Adrenal gland (tissue), 12 donors: ENCODE measurements around the gene CENPE. TPM values are rescaled to one million over a fixed set of nuclear protein-coding genes. Genes with fewer than 3 reads are reported as not detected.
"Not testable (repeated sequence)": the region's sequence is repeated elsewhere in the genome, so short reads cannot be mapped to it uniquely, and the experiment has no call there.

Experiments used
- DNase-seq, 7 donors: peaks; one replicate each; pipeline ENCODE4 v3.0.0-alpha.2; 2019 to 2020
- H3K27ac ChIP-seq, 5 donors: fragments of 200-600 bp; sonication (generic) in 4 of 5; 1 replicate in 3 of 5; 2 replicates in 2 of 5; pipeline versions ENCODE4 v1.5.1 to v1.8.0; 2016 to 2020; ENCODE audit warnings: mild to moderate bottlenecking in 1 of 5
- H3K27me3 ChIP-seq: fragments of 200-600 bp; 2 replicates; pipeline ENCODE4 v1.8.0; 2021
- H3K36me3 ChIP-seq, 2 donors: fragments of 200-600 bp; replicated peaks in 1 of 2; 1 replicate in 1 of 2; 2 replicates in 1 of 2; pipeline versions ENCODE4 v1.5.1 to v1.8.0; 2018 to 2022
- H3K4me1 ChIP-seq, 2 donors: fragments of 200-600 bp; replicated peaks in 1 of 2; 1 replicate in 1 of 2; 2 replicates in 1 of 2; pipeline versions ENCODE4 v1.5.1 to v1.8.0; 2018 to 2021
- H3K4me3 ChIP-seq, 4 donors: fragments of 200-600 bp; sonication (generic) in 3 of 4; one replicate each; pipeline ENCODE4 v1.5.1; 2016 to 2018
- H3K9me3 ChIP-seq, 3 donors: fragments of 200-600 bp; sonication (generic) in 1 of 3; replicated peaks in 1 of 3; 1 replicate in 2 of 3; 2 replicates in 1 of 3; pipeline versions ENCODE4 v1.5.1 to v1.8.0; 2016 to 2021
- POLR2A ChIP-seq, 2 donors: fragments of 450-650 bp; IDR thresholded peaks; one replicate each; pipeline ENCODE4 v1.6.1; 2017; ENCODE audit warnings: antibody characterized with exemption in 2 of 2, mild to moderate bottlenecking in 2 of 2, moderate library complexity in 1 of 2
- WGBS, 4 donors: extraction: QIAGEN DNeasy Blood & Tissue Kit in 2 of 4; methylation state at CpG; one replicate each; pipeline versions ENCODE4 v1.1.5 to v1.1.7; 2013 to 2017; 5-methylcytosine and 5-hydroxymethylcytosine counted together
- intact Hi-C, 2 donors: fragments of 100-400 bp; cut with DNase I; formaldehyde crosslinking; loops; one replicate each; pipeline versions ENCODE4 v1.14.1 to v1.15.0; 2022 to 2023
- polyA plus RNA-seq, 3 donors: library from polyadenylated mRNA; stranded (reverse); fragments of 200-250 nt in 2 of 3; fragments of 350-450 nt in 1 of 3; fragmentation: Illumina TruSeq in 1 of 3; extraction: RNeasy Lipid Tissue Mini Kit (QIAGEN cat#74804) in 1 of 3; gene quantifications; one replicate each; pipeline ENCODE4 v1.2.3, GENCODE V29; 2013 to 2014
- total RNA-seq, 9 donors: library from RNA; depleted of rRNA in 4 of 9; stranded (reverse); fragments of >200 nt in 4 of 9; fragments of 120-200 nt in 1 of 9; fragmentation: NEBNext Ultra II Directional in 1 of 9; extraction: Animal tissue kit (Norgen Biotek cat#: 25700) in 1 of 9; gene quantifications; one replicate each; pipeline versions ENCODE4 v1.1.0 to v1.2.4, GENCODE V29; 2013 to 2023
- TF ChIP-seq, protein P1 (sequence below), 6 experiments: fragments of 450-650 bp in 4 of 6; fragments of 200-600 bp in 2 of 6; sonication (generic) in 1 of 6; IDR thresholded peaks; 1 replicate in 5 of 6; 2 replicates in 1 of 6; pipeline versions ENCODE4 v1.5.1 to v1.8.0; 2016 to 2021; ENCODE audit warnings: antibody characterized with exemption in 6 of 6, mild to moderate bottlenecking in 2 of 6, moderate library complexity in 1 of 6
- donor health status: healthy with polysubstance abuse.
- donor health status: Bipolar disorder and iron deficiency.
- donor health status: DM: yes; HTN: yes; CAD: no.
- donor health status: DM: no; HTN: no; CAD: no.
- donor health status: DM: no; HTN: no; CAD: no.
- donor health status: DM: yes; HTN: yes; CAD: no.

The CENPE gene
- total and polyA plus RNA-seq, 12 donors = 0.17 to 5.7 (median 0.87) TPM

DNA sequence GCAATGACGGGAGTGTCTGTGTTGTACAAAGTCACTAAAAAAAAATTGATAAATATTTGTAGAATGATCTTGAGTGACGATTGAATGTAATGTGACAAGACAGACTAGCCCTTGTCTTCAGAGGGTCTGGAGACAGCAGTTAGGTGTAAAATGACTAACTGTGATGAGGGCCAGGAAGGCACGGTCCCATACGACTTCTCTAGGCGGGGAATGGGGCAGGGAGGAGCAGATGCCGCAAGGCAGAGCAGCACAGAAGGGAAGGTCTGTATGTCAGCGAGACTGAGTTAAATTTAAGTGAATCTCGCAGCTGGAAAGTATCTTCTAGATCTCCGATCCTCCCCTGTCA, 405 bp downstream of the CENPE start:
- Histone ChIP-seq H3K9me3 (no peaks in the 10 kb centered on the region), H3K4me3 (peak overlapping the region; percentile 39 to 61 (median 49)), H3K36me3 (no peaks in the 10 kb centered on the region), H3K27me3 (no peaks in the 10 kb centered on the region), H3K4me1 (peaks cover 5 to 8% of the 10 kb centered on the region in 2 donors), H3K27ac (peak overlapping the region in 1 of 5 donors; percentile 22)
- intact Hi-C loops = no loop called here
- no peak for DNase-seq
- WGBS, 4 donors = 0 to 3% (median 0%) methylated on average over 9 of the region's 9 CpGs
- no peak for TF ChIP-seq POLR2A (IDR thresholded peaks at IDR 0.05)
- TF ChIP-seq, protein P1, sequence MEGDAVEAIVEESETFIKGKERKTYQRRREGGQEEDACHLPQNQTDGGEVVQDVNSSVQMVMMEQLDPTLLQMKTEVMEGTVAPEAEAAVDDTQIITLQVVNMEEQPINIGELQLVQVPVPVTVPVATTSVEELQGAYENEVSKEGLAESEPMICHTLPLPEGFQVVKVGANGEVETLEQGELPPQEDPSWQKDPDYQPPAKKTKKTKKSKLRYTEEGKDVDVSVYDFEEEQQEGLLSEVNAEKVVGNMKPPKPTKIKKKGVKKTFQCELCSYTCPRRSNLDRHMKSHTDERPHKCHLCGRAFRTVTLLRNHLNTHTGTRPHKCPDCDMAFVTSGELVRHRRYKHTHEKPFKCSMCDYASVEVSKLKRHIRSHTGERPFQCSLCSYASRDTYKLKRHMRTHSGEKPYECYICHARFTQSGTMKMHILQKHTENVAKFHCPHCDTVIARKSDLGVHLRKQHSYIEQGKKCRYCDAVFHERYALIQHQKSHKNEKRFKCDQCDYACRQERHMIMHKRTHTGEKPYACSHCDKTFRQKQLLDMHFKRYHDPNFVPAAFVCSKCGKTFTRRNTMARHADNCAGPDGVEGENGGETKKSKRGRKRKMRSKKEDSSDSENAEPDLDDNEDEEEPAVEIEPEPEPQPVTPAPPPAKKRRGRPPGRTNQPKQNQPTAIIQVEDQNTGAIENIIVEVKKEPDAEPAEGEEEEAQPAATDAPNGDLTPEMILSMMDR (IDR thresholded peaks at IDR 0.05) = no peak

DNA sequence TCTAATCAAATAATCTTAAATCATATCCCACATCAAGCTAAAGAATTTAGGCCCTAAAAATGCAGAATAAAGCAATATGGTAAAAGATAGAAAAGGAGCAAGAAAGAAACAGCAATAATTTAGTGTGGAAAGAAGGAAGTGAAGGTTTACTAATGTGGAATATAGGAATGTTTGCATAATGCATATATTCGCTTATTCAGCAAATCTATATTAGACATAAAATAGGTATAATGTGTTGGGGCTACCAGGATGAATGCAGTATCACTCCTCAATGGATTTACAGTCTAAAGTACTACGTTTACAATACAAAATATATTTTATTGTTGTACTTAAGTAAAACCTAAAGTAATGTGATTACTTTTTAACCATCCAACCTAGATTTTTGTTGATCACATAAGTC, 4.7 kb downstream of the CENPE start:
- Histone ChIP-seq H3K4me3 (no peak overlapping the region), H3K27ac (no peak overlapping the region), H3K36me3 (no peaks in the 10 kb centered on the region), H3K9me3 (no peaks in the 10 kb centered on the region), H3K27me3 (no peaks in the 10 kb centered on the region), H3K4me1 (peaks cover 5 to 8% of the 10 kb centered on the region in 2 donors)
- WGBS, 4 donors = 90 to 94% (median 92%) methylated on average over 2 of the region's 2 CpGs
- TF ChIP-seq, protein P1 (IDR thresholded peaks at IDR 0.05) = no peak
- TF ChIP-seq POLR2A (IDR thresholded peaks at IDR 0.05) = no peak
- intact Hi-C loops = no loop called here
- DNase-seq = no peak

- H3K4me1 ChIP-seq = no peaks in the 10 kb centered on the region
- H3K4me3 ChIP-seq = no peak overlapping the region
- DNase-seq = no peak
- no peak overlapping the region for H3K27ac ChIP-seq
- intact Hi-C loops = no loop called here
- H3K27me3 ChIP-seq = no peaks in the 10 kb centered on the region
- TF ChIP-seq POLR2A (IDR thresholded peaks at IDR 0.05) = no peak
- H3K36me3 ChIP-seq = no peaks in the 10 kb centered on the region
- no peaks in the 10 kb centered on the region for H3K9me3 ChIP-seq
Measured at GRCh38 chr4:103171006-103171405, 27.1 kb downstream of the CENPE start.

- H3K36me3 ChIP-seq, H3K9me3 ChIP-seq, H3K4me1 ChIP-seq, H3K27me3 ChIP-seq, H3K27ac ChIP-seq, DNase-seq, intact Hi-C loops, H3K4me3 ChIP-seq: not testable (repeated sequence)
- WGBS, 4 donors = 93 to 98% (median 96%) methylated on average over 2 of the region's 2 CpGs
Measured at GRCh38 chr4:103169750-103170149, 28.4 kb downstream of the CENPE start.

GRCh38 chr4:103168993-103169392, 29.1 kb downstream of the CENPE start:
- 93 to 100% (median 99%) methylated on average over 1 of the region's 1 CpG for WGBS, 4 donors
- Histone ChIP-seq H3K9me3 (no peaks in the 10 kb centered on the region), H3K36me3 (no peaks in the 10 kb centered on the region), H3K27ac (no peak overlapping the region), H3K4me3 (no peak overlapping the region), H3K27me3 (no peaks in the 10 kb centered on the region), H3K4me1 (no peaks in the 10 kb centered on the region)
- no peak for DNase-seq
- intact Hi-C loops = no loop called here
- no peak for TF ChIP-seq POLR2A (IDR thresholded peaks at IDR 0.05)
- TF ChIP-seq, protein P1 (IDR thresholded peaks at IDR 0.05) = no peak
